HG02759 (cell line): ENCODE data around the gene ANO8.
"Not testable (repeated sequence)": the region's sequence is repeated elsewhere in the genome, so short reads cannot be mapped to it uniquely, and the experiment has no call there.

Experiments used
- ATAC-seq: cut with Tn5 transposase; IDR thresholded peaks from one replicate; pipeline ENCODE4 v1.9.1; 2021; ENCODE audit warnings: mild to moderate bottlenecking, moderate library complexity; ENCODE audit not compliant: unreplicated experiment

Gene ANO8

DNA sequence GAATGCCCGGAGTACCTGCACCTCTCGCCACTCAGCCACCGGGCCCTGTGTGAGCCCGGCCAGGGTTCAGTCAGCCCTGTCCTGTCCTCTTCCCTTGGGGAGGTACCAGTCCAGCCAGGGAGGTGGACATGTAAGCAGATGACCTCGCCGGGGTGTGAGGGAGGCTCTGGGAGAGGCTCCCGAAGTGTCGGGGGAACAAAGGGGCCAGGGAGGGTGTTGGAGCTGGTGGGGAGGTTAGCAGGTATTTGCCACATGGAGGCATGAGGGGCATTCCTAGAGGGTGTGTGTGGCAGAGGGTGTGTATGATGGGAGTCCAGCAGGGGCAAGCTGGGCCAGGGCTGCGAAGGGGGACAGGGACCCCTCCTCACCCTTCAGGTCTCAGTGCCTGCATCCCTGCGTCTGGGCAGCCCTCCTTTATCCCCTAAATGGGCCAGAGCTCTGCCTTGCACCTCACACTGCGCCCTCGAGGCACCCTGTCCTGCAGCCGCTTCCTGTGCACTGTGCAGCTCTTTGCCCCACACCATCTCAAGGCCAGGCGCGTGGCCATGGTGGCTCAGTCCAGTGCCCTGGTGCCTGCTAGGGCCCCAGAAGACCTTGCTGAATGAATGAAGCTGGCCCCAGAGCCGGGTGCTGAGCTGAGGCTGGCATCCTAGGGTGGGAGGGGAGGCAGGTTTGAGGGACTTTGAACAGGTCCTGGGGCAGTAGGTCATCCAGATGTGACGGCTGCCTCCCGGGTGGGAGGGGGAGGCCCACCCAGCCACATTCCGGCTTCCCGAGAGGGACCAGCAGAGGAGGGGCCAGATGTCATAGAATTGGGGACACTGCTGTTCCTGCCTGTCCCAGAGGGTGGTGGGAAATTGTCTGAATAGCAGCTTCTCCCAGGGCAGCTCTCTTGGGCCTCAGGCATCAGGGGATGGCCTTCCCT lies 22.2 kb downstream of the ANO8 start:
- no peak for ATAC-seq

GRCh38 chr19:17311455-17312188 lies 23.0 kb downstream of the ANO8 start:
- no peak for ATAC-seq

DNA sequence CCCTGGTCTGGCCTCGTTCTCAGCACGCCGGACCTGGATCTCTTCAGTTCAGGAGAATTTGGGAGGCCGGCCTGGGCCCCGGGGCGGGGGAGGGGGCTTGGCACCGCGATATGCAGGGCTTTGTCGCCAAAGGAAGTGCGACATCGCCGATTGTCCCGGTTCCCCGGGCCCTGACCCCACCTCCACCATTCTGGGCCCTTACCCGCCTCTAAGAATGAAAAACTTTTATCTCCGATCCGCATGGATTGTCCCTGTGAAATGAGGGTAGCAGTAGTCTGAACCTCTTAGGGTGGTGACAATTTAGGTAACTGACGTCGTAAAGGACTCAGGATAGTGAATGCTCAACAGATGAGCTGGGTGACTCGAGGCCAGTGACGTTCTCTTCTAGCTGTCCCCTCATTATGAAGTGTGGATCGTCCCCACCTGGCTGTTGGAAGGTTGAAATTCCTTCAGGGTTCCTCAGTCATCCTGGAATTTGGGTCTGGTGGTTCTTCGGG lies 24.6 kb downstream of the ANO8 start:
- no peak for ATAC-seq

GRCh38 chr19:17309198-17309964 lies 25.3 kb downstream of the ANO8 start, which contains the start of gene DDA1:
TSS of gene DDA1 (plus strand) at chr19:17309563. CDS start at chr19:17309655, 92 bp downstream.
- ATAC-seq = peak; percentile 58

DNA sequence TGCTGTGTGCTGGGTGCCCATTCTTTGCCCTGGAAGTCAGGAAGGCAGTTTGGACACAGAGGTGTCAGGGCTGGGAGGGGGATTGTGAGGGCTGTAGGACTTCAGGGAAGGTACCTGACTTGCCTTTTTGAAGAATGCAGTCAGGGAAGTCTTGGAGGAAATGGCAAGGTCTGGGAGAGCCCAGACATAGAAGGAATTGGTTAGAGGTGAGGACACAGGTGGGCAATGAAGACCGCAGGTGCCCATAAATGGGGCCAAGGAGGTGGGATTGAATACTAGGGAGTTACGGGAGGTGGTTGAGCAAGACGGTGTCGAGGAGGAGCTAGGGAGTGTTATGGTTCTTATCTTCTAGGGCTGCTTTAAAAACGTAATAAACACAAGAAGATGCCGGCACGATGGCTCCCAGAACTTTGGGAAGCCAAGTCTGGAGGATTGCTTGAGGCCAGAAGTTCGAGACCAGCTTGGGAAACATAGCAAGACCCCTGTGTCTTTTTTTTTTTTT lies 26.7 kb downstream of the ANO8 start:
- ATAC-seq = no peak

DNA sequence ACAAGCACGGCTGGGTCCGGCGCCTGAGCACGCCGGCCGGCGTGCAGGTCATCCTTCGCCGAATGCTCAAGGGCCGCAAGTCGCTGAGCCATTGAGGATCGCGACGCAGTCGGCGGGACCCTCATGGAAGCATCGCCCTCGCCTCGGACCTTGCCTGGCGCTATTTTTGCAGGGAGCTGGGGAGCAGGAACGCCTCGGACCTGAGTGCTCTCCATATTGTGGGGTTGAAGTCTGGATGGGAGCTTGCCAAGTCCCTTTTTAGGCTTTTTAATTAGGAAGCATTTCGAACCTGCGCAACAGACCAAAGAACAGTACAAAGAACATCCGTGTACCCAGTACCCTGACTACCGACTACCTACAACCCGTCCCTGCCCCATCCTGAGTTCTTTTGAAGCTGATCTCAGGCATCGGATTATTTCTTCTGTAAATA lies 28.4 kb downstream of the ANO8 start:
- ATAC-seq = no peak

GRCh38 chr19:17305517-17306284 lies 29.0 kb downstream of the ANO8 start, which contains the start of gene MRPL34:
TSS of gene MRPL34 (plus strand) at chr19:17305872. CDS start at chr19:17305893, 21 bp downstream.
- peak; percentile 70 for ATAC-seq

- ATAC-seq = no peak
Measured at GRCh38 chr19:17305216-17305516, 29.5 kb downstream of the ANO8 start.

GRCh38 chr19:17304386-17305215 lies 30.1 kb downstream of the ANO8 start:
- no peak for ATAC-seq

- no peak for ATAC-seq
Measured at GRCh38 chr19:17303940-17304267, 30.8 kb downstream of the ANO8 start.

- peak; percentile 60 for ATAC-seq
Measured at GRCh38 chr19:17303167-17303939, 31.3 kb downstream of the ANO8 start, which contains the start of gene ABHD8. TSS of gene ABHD8 (minus strand) at chr19:17303425. CDS start at chr19:17301616, 1,809 bp downstream.

DNA sequence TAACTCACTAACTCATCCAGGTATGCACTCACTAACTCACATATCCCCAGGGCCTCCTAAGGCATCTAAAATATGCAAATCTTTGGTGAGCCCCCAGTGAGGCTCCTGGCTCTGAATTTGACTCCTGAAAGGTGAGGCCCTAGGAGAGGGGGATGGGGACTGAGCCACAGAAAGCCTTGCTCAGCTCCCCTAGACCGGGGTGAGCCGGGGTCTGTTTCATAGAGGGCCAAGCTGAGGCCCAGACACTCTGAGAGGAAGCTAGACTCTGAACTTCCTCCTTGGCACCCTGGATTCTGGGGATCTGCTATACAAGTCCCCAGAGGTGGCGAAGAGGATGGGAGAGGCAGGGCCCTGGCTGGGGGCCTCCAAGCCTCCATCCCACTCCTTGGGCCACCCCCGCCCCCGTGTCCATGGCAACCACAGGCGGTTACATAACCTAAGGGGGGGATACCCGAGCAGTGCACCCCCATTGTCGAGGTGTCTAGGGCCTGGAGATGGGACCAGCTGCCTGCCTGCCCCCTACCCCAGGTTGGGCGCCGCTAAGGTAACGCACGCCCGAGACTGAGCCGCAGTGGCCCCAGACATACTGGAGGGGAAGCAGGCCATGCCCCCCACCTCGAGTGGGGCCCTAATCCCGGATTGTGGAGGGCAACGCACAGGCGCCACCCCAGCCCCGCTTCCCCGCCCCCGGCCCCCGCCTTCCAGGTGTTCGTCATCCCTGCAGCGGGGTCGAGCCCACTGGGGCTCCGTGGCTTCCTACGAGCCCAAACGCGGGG lies 32.1 kb downstream of the ANO8 start:
- ATAC-seq = no peak

DNA sequence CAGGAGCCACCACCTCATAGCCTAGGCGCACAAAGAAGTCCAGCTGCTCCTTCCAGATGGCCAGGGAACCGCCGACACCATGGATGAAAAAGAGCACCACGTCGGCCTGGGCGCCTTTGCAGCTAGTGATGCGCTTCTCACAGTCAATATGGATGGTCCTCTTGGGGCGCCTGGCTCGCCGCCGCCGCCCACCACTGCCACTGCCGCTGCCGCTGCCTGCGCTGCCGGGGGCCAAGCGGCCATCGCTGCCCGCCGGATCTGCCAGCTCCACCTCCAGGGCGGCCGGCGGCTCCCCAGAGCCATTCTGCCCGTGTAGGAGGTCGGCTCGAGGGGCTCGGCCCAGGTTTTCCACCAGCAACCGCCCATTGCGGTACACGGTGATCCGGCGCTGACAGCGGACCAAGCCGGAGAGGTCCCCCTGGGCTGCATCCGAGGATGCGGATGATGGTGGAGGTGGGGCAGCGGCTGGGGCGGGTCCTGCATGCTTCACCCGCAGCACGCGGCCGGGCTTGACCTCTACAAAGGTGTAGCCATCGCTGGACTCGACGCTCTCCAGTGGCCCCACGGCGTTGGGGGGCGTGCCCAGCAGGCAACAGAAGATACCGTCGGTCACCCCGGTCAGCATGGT lies 33.5 kb downstream of the ANO8 start:
- ATAC-seq = no peak

DNA sequence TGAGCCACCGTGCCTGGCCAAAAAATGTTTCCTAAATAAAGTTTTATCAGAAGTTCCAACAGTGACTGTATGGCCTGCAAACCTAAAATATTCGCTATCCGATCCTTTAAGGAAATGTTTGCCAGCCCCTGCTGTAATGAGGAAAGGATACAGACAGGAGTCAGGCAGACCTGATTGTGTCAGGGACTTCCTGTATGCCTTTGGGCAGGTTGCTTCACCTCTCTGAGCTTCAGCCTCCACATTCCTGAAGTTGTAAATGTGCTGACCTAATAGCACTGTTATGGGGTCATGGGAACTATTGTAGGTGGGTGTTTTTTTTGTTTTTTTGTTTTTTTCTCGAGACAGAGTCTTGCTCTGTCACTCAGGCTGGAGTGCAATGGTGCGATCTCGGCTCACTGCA lies 37.7 kb downstream of the ANO8 start:
- ATAC-seq = no peak

DNA sequence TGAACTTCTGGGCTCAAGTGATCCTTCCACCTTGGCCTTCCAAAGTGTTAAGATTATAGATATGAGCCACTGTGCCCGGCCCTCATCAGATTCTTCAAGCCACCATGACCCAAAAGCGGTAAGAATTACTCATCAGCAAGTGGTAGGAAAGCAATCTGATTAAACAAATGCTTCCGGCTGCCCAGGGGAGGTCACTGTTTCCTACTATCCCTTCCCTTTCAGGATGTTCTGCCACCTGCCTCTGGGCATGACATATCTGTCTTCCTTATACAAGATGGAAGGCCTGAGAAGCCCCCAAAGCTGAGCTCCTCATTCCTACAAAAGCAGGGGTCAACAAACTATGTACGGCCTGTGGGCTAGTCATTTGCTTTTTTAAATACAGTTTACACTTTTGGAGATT lies 38.4 kb downstream of the ANO8 start:
- no peak for ATAC-seq

- ATAC-seq = not testable (repeated sequence)
Measured at GRCh38 chr19:17295551-17295950, 39.1 kb downstream of the ANO8 start.
